Upper lobe of left lung (tissue), 6 donors: ENCODE measurements around the gene GRB7. TPM values are rescaled to one million over a fixed set of nuclear protein-coding genes. Genes with fewer than 3 reads are reported as not detected.
A peak's percentile ranks its signal among the peaks of the same experiment; 100 is the strongest.

Experiments
- ATAC-seq, 2 donors: fragments of 200-7000 bp; cut with Tn5 transposase; one replicate each; pipeline ENCODE4 v1.9.1; 2022; ENCODE audit warnings: mild to moderate bottlenecking in 2 of 2, moderate library complexity in 2 of 2; ENCODE audit not compliant: low FRiP score in 2 of 2
- DNase-seq, 2 donors: peaks; one replicate each; pipeline ENCODE4 v3.0.0-alpha.2; 2019 to 2020
- H3K27ac ChIP-seq, 4 donors: fragments of 200-600 bp; sonication (generic); one replicate each; pipeline ENCODE4 v1.5.1; 2016 to 2019
- H3K27me3 ChIP-seq, 4 donors: fragments of 200-600 bp; sonication (generic); one replicate each; pipeline ENCODE4 v1.5.1; 2017 to 2019
- H3K36me3 ChIP-seq, 4 donors: fragments of 200-600 bp; sonication (generic); one replicate each; pipeline ENCODE4 v1.5.1; 2016 to 2019
- H3K4me1 ChIP-seq, 4 donors: fragments of 200-600 bp; sonication (generic); one replicate each; pipeline ENCODE4 v1.5.1; 2018 to 2019
- H3K4me3 ChIP-seq, 4 donors: fragments of 200-600 bp; sonication (generic); one replicate each; pipeline ENCODE4 v1.5.1; 2017 to 2019; ENCODE audit warnings: mild to moderate bottlenecking in 2 of 4, moderate library complexity in 1 of 4
- H3K9me3 ChIP-seq, 4 donors: fragments of 200-600 bp; sonication (generic); one replicate each; pipeline ENCODE4 v1.5.1; 2018 to 2019
- EP300 ChIP-seq, 4 donors: sonication (generic); formaldehyde crosslinking; IDR thresholded peaks; one replicate each; pipeline ENCODE4 v1.5.1; 2017; ENCODE audit warnings: antibody characterized with exemption in 4 of 4, control low read depth in 2 of 4
- POLR2A ChIP-seq, 4 donors: fragments of 450-650 bp; IDR thresholded peaks; one replicate each; pipeline ENCODE4 v1.5.1; 2016 to 2017; ENCODE audit warnings: antibody characterized with exemption in 4 of 4, mild to moderate bottlenecking in 2 of 4
- POLR2AphosphoS5 ChIP-seq, 2 donors: sonication (generic); formaldehyde crosslinking; IDR thresholded peaks; one replicate each; pipeline ENCODE4 v1.5.1; 2017; ENCODE audit warnings: antibody characterized with exemption in 2 of 2
- WGBS, 2 donors: methylation state at CpG; one replicate each; pipeline ENCODE4 v1.1.5; 2017 to 2018; 5-methylcytosine and 5-hydroxymethylcytosine counted together
- total RNA-seq, 6 donors: library from RNA; depleted of rRNA in 4 of 6; stranded (reverse); fragments of >200 nt in 4 of 6; gene quantifications; one replicate each; pipeline versions ENCODE4 v1.1.0 to v1.2.1, GENCODE V29; 2016 to 2021
- TF ChIP-seq, protein P1 (sequence below), 6 experiments: fragments of 450-650 bp in 4 of 6; fragments of 200-600 bp in 2 of 6; sonication (generic) in 2 of 6; IDR thresholded peaks; one replicate each; pipeline ENCODE4 v1.5.1; 2016 to 2019; ENCODE audit warnings: antibody characterized with exemption in 6 of 6
- donor health status: DM: no; HTN: no; CAD: no; lungs with moderate emphysema.
- donor health status: DM: no; HTN: yes; CAD: no; lungs with severe emphysema.

Gene GRB7
- total RNA-seq, 6 donors from 2014 or later: 19.9 to 82.8 (median 31.1) TPM

DNA sequence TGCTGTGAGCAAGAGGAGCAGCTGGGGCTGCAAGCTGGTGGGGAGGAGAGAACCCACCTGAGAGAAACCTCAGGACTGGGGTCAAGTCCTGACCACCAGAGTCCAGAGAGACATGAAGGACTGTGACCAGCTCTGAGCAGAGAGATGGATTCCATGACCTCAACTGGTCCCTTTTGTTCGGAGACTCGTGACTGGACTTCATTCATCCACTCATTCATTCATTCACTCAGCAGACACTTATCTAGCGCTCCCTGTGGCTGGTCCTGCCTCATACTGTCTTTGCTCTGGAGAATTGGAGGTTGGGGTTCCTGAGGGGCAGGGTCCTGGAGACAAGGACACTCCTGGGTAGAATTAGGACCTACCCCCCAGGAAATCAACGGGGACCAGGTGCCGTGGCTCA, 33.8 kb upstream of the GRB7 start:
- TF ChIP-seq EP300 (IDR thresholded peaks at IDR 0.05): no peak
- TF ChIP-seq, protein P1, sequence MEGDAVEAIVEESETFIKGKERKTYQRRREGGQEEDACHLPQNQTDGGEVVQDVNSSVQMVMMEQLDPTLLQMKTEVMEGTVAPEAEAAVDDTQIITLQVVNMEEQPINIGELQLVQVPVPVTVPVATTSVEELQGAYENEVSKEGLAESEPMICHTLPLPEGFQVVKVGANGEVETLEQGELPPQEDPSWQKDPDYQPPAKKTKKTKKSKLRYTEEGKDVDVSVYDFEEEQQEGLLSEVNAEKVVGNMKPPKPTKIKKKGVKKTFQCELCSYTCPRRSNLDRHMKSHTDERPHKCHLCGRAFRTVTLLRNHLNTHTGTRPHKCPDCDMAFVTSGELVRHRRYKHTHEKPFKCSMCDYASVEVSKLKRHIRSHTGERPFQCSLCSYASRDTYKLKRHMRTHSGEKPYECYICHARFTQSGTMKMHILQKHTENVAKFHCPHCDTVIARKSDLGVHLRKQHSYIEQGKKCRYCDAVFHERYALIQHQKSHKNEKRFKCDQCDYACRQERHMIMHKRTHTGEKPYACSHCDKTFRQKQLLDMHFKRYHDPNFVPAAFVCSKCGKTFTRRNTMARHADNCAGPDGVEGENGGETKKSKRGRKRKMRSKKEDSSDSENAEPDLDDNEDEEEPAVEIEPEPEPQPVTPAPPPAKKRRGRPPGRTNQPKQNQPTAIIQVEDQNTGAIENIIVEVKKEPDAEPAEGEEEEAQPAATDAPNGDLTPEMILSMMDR (IDR thresholded peaks at IDR 0.05): no peak
- TF ChIP-seq POLR2AphosphoS5 (IDR thresholded peaks at IDR 0.05): no peak
- no peak for TF ChIP-seq POLR2A (IDR thresholded peaks at IDR 0.05)
- peaks cover 10 to 21% (median 16%) of the 10 kb centered on the region in 4 donors for H3K36me3 ChIP-seq
- H3K4me3 ChIP-seq: no peak overlapping the region
- 70 to 82% methylated on average over 2 to 5 of the region's 5 CpGs for WGBS, 2 donors
- DNase-seq: no peak
- H3K9me3 ChIP-seq: no peaks in the 10 kb centered on the region
- H3K27me3 ChIP-seq: no peaks in the 10 kb centered on the region
- peak overlapping the region in 3 of 4 donors; percentile 37 to 83 (median 83) for H3K27ac ChIP-seq
- peaks cover 21 to 76% (median 57%) of the 10 kb centered on the region in 4 donors for H3K4me1 ChIP-seq
- no peak for ATAC-seq

DNA sequence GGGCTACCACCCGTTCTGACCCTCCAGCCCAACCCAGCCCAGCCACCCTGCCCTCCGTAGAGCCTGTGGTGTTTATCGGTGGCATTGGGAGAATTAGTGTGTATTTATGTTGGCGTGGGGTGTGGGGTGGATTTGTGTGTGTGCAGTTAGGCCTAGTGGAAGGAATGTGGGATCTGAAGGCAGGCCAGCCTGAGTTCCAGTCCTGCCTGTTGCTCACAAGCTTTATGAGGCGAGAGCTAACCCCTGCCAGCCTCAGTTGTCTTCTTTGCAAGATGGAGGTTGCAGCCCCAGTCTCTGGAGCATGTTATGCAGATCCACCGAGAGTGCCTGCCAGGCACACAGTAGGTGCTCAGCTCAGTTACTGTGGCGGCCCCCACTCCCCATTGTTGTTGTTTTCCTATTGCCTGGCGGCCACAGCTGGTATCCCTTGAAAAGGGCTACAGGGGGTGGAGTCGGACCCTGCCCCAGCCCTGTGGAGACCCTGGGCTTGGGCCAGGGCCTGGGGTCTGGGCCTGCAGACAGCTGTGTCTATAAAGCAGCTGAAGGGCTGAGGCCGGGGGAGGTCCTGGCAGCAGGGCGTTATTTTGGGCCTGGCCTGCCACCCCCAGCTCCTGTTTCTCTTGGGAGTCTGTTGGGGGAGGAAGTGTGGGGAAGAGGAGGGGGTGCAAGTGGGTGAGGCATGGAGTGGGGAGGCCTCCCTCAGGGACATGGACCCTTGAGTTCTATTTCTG, 32.8 kb upstream of the GRB7 start:
- DNase-seq (no peak), ATAC-seq (no peak)
- H3K9me3 ChIP-seq: no peaks in the 10 kb centered on the region
- H3K4me1 ChIP-seq: peaks cover 21 to 76% (median 55%) of the 10 kb centered on the region in 4 donors
- no peak overlapping the region for H3K4me3 ChIP-seq
- H3K27me3 ChIP-seq: no peaks in the 10 kb centered on the region
- TF ChIP-seq EP300 (IDR thresholded peaks at IDR 0.05) (no peak), POLR2AphosphoS5 (IDR thresholded peaks at IDR 0.05) (no peak), POLR2A (IDR thresholded peaks at IDR 0.05) (no peak)
- TF ChIP-seq, protein P1 (IDR thresholded peaks at IDR 0.05): peak in 3 of 6 experiments; percentile 6 to 55 (median 17)
- peak overlapping the region; percentile 62 to 83 (median 80) for H3K27ac ChIP-seq
- WGBS, 2 donors: 69 to 73% methylated on average over 8 to 11 of the region's 11 CpGs
- peaks cover 10 to 32% (median 25%) of the 10 kb centered on the region in 4 donors for H3K36me3 ChIP-seq

GRCh38 chr17:39705786-39706348, 31.9 kb upstream of the GRB7 start:
- Histone ChIP-seq H3K27me3 (no peaks in the 10 kb centered on the region), H3K4me1 (peaks cover 21 to 67% (median 55%) of the 10 kb centered on the region in 4 donors), H3K27ac (peak overlapping the region; percentile 62 to 83 (median 80)), H3K9me3 (no peaks in the 10 kb centered on the region), H3K36me3 (peaks cover 10 to 40% (median 32%) of the 10 kb centered on the region in 4 donors), H3K4me3 (no peak overlapping the region)
- DNase-seq (peak; percentile 72 to 92), ATAC-seq (peak; percentile 42 to 91)
- TF ChIP-seq POLR2A (IDR thresholded peaks at IDR 0.05) (no peak), EP300 (IDR thresholded peaks at IDR 0.05) (peak in 1 of 4 donors; percentile 66), POLR2AphosphoS5 (IDR thresholded peaks at IDR 0.05) (peak; percentile 30 to 37)
- TF ChIP-seq, protein P1 (IDR thresholded peaks at IDR 0.05): peak in 3 of 6 experiments; percentile 23 to 50 (median 25)
- 54 to 59% methylated on average over 4 to 12 of the region's 12 CpGs for WGBS, 2 donors

- DNase-seq (no peak), ATAC-seq (no peak)
- TF ChIP-seq EP300 (IDR thresholded peaks at IDR 0.05) (no peak), POLR2AphosphoS5 (IDR thresholded peaks at IDR 0.05) (no peak), POLR2A (IDR thresholded peaks at IDR 0.05) (no peak)
- TF ChIP-seq, protein P1 (IDR thresholded peaks at IDR 0.05): no peak
- H3K9me3 ChIP-seq: no peaks in the 10 kb centered on the region
- peaks cover 10 to 43% (median 35%) of the 10 kb centered on the region in 4 donors for H3K36me3 ChIP-seq
- no peak overlapping the region for H3K4me3 ChIP-seq
- 63 to 78% methylated on average over 6 to 8 of the region's 8 CpGs for WGBS, 2 donors
- H3K27ac ChIP-seq: peak overlapping the region; percentile 62 to 83 (median 80)
- H3K4me1 ChIP-seq: peaks cover 21 to 62% (median 50%) of the 10 kb centered on the region in 4 donors
- no peaks in the 10 kb centered on the region for H3K27me3 ChIP-seq
Measured at GRCh38 chr17:39706383-39706782, 31.4 kb upstream of the GRB7 start.
